HG03558 (cell line): Measurements from ENCODE around the gene CCDC187.

Source experiments
- ATAC-seq: cut with Tn5 transposase; IDR thresholded peaks from one replicate; pipeline ENCODE4 v1.9.1; 2021; ENCODE audit warnings: moderate number of reproducible peaks; ENCODE audit not compliant: unreplicated experiment; ENCODE audit errors: extremely low read depth

CCDC187 gene

DNA sequence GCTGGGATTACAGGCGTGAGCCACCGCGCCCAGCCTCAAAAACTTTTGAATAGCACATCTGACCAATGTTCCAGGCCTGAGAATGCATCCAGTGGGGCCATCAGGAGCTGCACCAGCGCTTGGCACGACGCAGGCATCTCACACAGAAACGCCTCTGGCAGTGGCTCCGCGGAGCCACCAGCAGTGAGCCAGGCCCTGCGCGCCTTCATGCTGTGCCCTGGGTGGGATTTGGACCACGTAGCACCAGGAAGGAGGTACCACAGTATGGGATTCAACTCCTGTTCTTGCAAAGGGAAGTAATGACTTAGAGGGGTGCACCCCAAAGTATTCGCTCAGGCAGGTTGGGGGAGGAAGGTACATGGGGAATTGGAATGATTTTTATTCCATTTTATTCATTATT is 3.0 kb downstream of the CCDC187 start:
- ATAC-seq = no peak

GRCh38 chr9:136300016-136300545 is 3.8 kb downstream of the CCDC187 start:
- ATAC-seq = no peak

- ATAC-seq = no peak
Measured at GRCh38 chr9:136299541-136299940, 4.4 kb downstream of the CCDC187 start.

GRCh38 chr9:136299116-136299515 is 4.8 kb downstream of the CCDC187 start:
- ATAC-seq = no peak

DNA sequence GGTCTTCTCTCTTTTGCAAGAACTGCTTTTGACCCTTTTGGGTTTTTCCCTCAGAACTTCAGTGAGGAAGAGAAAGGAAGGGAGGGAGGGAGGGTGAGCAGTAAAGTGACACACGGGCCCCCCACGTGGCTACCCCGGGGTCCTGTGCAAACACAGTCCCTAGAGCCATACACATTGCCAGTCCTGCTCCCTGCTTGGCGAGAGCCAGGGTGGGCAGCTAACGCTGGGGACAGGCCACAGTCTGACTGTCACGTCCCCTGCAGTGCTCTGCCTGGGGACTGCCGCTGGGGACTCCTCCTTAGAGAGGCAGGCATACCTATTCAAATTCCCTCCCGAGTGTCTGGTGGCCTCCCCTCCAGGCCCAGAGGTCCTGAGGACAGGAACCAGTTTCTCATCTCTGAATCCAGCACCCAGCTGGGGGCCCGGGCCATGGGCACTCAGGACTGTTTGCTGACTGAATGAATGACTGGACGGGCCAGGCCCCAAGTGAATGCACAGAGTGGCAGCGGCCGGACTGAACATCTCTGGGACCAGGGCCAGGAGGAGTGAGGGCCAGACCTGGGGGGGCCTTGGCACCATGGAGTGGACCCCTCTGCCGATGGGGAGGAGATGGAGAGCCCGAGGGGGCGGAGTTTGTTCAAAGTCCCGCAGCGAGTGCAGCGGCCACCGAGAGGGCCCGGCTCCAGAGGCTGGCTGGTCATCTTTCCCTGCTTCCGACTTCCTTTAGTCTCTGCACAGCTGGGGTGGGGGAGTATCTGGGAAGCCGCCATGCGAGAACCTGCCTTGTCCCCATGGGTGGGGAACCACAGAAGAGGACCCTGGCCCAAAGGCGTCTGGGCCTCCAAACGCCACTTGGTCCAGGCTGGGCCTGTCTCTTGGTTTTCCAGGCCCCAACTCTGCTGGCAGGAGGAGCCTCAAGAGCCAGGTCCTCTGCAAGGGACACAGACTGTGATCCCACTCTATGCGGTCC is 5.8 kb downstream of the CCDC187 start:
- ATAC-seq = no peak

DNA sequence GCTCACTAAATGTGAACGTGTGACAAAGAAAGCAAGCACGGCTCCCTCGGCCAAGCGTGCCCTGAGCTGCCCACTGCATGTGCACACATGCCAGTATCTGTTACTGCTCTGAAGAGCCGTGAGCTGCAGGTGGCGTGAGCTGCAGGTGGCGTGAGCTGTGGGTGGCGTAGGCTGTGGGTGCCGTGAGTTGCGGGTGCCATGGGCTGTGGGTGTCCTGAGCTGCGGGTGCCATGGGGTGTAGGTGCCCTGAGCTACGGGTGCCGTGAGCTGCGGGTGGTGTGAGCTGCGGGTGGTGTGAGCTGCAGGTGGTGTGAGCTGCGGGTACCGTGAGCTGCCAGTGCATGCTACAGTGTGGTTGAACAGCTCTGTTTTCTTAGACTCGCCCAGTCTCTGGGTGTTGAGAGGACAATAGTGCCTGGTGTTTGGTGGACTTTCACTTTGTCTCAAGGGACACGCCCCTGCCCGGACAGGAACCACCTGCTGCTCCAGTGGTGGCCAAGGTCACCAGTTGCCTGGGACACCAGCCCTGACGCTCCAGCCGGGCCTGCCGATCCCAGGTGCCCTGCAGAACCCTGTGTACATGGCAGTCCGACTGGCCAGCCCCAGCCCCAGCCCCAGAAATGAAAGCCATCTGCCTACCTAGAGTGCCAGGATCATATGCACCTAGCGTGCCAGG is 6.7 kb downstream of the CCDC187 start:
- ATAC-seq = no peak

GRCh38 chr9:136296434-136297015 is 7.4 kb downstream of the CCDC187 start:
- ATAC-seq = no peak

GRCh38 chr9:136295542-136296433 is 8.1 kb downstream of the CCDC187 start:
- no peak for ATAC-seq

- no peak for ATAC-seq
Measured at GRCh38 chr9:136295055-136295454, 8.8 kb downstream of the CCDC187 start.

DNA sequence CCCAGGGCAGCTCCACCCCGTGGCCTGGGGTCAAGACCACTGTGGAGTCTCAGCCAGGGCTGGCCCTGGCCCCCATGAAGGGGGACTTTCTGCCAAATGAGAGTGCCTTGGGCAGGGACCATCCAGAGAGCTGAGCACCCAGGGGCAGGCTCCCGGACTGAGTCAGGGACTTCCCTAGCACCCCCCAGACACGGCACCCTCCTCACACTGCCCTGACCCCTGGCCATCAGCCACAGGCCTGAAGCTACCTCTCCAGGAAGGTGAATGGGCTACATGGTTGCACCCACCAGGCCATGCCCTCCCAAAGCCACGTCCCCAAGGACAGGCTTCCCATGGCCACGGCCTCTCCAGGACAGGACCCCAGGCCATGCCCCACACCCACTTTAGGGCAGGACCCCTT is 9.5 kb downstream of the CCDC187 start:
- no peak for ATAC-seq

DNA sequence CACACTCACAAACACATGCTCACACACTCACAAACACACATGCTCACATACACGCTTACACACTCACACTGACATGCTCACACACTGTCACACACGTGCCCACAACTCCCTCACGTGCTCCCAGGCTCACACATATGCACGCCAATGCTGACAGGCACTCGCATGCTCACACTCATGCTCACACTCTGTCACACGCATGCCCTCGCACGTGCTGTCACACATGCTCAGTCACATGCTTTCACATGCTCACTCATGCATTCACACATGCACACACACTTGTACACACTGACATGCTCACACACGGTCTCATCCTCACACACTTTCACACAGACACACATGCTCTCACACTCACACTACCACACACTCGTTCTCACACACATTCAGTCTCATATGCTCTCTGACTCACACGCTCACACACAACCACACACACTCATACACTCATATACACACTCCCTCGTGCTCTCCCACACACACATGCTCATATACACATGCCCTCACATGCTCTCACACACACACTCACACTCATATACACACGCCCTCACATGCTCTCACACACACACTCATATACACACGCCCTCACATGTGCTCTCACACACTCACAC is 10.3 kb downstream of the CCDC187 start:
- no peak for ATAC-seq

- no peak for ATAC-seq
Measured at GRCh38 chr9:136292591-136293448, 11.1 kb downstream of the CCDC187 start.

GRCh38 chr9:136292026-136292538 is 11.8 kb downstream of the CCDC187 start:
- ATAC-seq = no peak

GRCh38 chr9:136291306-136292025 is 12.4 kb downstream of the CCDC187 start:
- ATAC-seq = no peak

- no peak for ATAC-seq
Measured at GRCh38 chr9:136290508-136291000, 13.3 kb downstream of the CCDC187 start.

- no peak for ATAC-seq
Measured at GRCh38 chr9:136289651-136290507, 14.0 kb downstream of the CCDC187 start.
